Gastroesophageal sphincter (tissue), 4 donors: ENCODE measurements around the gene HYKK. TPM values are rescaled to one million over a fixed set of nuclear protein-coding genes. Genes with fewer than 3 reads are reported as not detected.
"Not testable (repeated sequence)": the region's sequence is repeated elsewhere in the genome, so short reads cannot be mapped to it uniquely, and the experiment has no call there.

Experiments used
- ATAC-seq: fragments of 150-250 bp; one replicate; pipeline ENCODE4 v1.9.1; 2016; ENCODE audit warnings: mild to moderate bottlenecking, moderate library complexity
- H3K27ac ChIP-seq, 4 donors: fragments of 200-600 bp; sonication (generic) in 3 of 4; 1 replicate in 3 of 4; 2 replicates in 1 of 4; pipeline ENCODE4 v1.5.1; 2016 to 2019
- H3K27me3 ChIP-seq: fragments of 200-600 bp; sonication (generic); one replicate; pipeline ENCODE4 v1.5.1; 2019
- H3K36me3 ChIP-seq, 2 donors: fragments of 200-600 bp; sonication (generic); one replicate each; pipeline ENCODE4 v1.5.1; 2019; ENCODE audit warnings: control low read depth in 1 of 2
- H3K4me1 ChIP-seq, 3 donors: fragments of 200-600 bp; sonication (generic); 1 replicate in 2 of 3; 2 replicates in 1 of 3; pipeline ENCODE4 v1.5.1; 2016 to 2019; ENCODE audit warnings: control low read depth in 2 of 3
- H3K4me3 ChIP-seq, 2 donors: fragments of 200-600 bp; sonication (generic); one replicate each; pipeline ENCODE4 v1.5.1; 2019; ENCODE audit warnings: mild to moderate bottlenecking in 1 of 2, moderate library complexity in 1 of 2
- H3K9me3 ChIP-seq, 3 donors: fragments of 200-600 bp; sonication (generic); one replicate each; pipeline ENCODE4 v1.5.1; 2017 to 2019; ENCODE audit warnings: control low read depth in 2 of 3
- CTCF ChIP-seq, 4 experiments: fragments of 200-600 bp in 2 of 4; fragments of 450-650 bp in 2 of 4; sonication (generic) in 1 of 4; IDR thresholded peaks; one replicate each; pipeline ENCODE4 v1.5.1; 2017 to 2019; ENCODE audit warnings: antibody characterized with exemption in 4 of 4, mild to moderate bottlenecking in 2 of 4, moderate library complexity in 2 of 4
- EP300 ChIP-seq: sonication (generic); formaldehyde crosslinking; IDR thresholded peaks from one replicate; pipeline ENCODE4 v1.6.1; 2017; ENCODE audit warnings: antibody characterized with exemption, mild to moderate bottlenecking
- POLR2A ChIP-seq, 2 donors: fragments of 450-650 bp; IDR thresholded peaks; one replicate each; pipeline ENCODE4 v1.6.1; 2017; ENCODE audit warnings: antibody characterized with exemption in 2 of 2, mild to moderate bottlenecking in 2 of 2, moderate library complexity in 1 of 2
- POLR2AphosphoS5 ChIP-seq: sonication (generic); formaldehyde crosslinking; IDR thresholded peaks from one replicate; pipeline ENCODE4 v1.6.1; 2017; ENCODE audit warnings: antibody characterized with exemption
- WGBS, 2 donors: methylation state at CpG; one replicate each; pipeline ENCODE4 v1.1.5; 2018; ENCODE audit warnings: low coverage in 1 of 2; 5-methylcytosine and 5-hydroxymethylcytosine counted together
- total RNA-seq, 4 donors: library from RNA; depleted of rRNA; stranded (reverse); fragments of >200 nt; gene quantifications; one replicate each; pipeline ENCODE4 v1.1.0, GENCODE V29; 2016

The HYKK gene
- total RNA-seq, 4 donors from 2014 or later = 4.7 to 13.7 (median 5.7) TPM

GRCh38 chr15:78502641-78503040, 4.7 kb upstream of the HYKK start:
- Histone ChIP-seq H3K27me3 (no peaks in the 10 kb centered on the region), H3K27ac (no peak overlapping the region), H3K4me3 (no peak overlapping the region), H3K4me1 (peaks cover 0 to 6% (median 2%) of the 10 kb centered on the region in 3 donors), H3K36me3 (peaks cover 7 to 33% of the 10 kb centered on the region in 2 donors), H3K9me3 (no peaks in the 10 kb centered on the region)
- ATAC-seq = no peak
- TF ChIP-seq POLR2A (IDR thresholded peaks at IDR 0.05) (no peak), POLR2AphosphoS5 (no peak), CTCF (IDR thresholded peaks at IDR 0.05) (no peak), EP300 (no peak)
- WGBS, 2 donors = 100% methylated on average over 2 of the region's 2 CpGs; no CpG with 5 or more reads in 1 of the 2 donors

GRCh38 chr15:78507831-78508160, 419 bp downstream of the HYKK start:
- Histone ChIP-seq H3K27ac (peak overlapping the region; percentile 25 to 87 (median 84)), H3K4me3 (peak overlapping the region; percentile 62 to 70), H3K9me3 (no peaks in the 10 kb centered on the region), H3K27me3 (no peaks in the 10 kb centered on the region), H3K4me1 (peaks cover 0 to 16% (median 6%) of the 10 kb centered on the region in 3 donors), H3K36me3 (no peaks in the 10 kb centered on the region)
- WGBS, 2 donors = 20% methylated on average over 1 of the region's 13 CpGs; no CpG with 5 or more reads in 1 of the 2 donors
- no peak for TF ChIP-seq EP300
- TF ChIP-seq POLR2A (IDR thresholded peaks at IDR 0.05) = no peak
- no peak for TF ChIP-seq CTCF (IDR thresholded peaks at IDR 0.05)
- TF ChIP-seq POLR2AphosphoS5 = no peak
- no peak for ATAC-seq

- no peaks in the 10 kb centered on the region for H3K36me3 ChIP-seq
- TF ChIP-seq POLR2AphosphoS5 = no peak
- no peak for TF ChIP-seq CTCF (IDR thresholded peaks at IDR 0.05)
- no peak for TF ChIP-seq POLR2A (IDR thresholded peaks at IDR 0.05)
- no peak for TF ChIP-seq EP300
- no peaks in the 10 kb centered on the region for H3K9me3 ChIP-seq
- no peaks in the 10 kb centered on the region for H3K27me3 ChIP-seq
- peak overlapping the region in 1 of 4 donors; percentile 83 for H3K27ac ChIP-seq
- H3K4me1 ChIP-seq = peaks cover 0 to 16% (median 6%) of the 10 kb centered on the region in 3 donors
- H3K4me3 ChIP-seq = peak overlapping the region; percentile 62 to 70
- WGBS, 2 donors = 25 to 30% methylated on average over 5 to 6 of the region's 6 CpGs
- no peak for ATAC-seq
Observed at GRCh38 chr15:78508272-78508671, 895 bp downstream of the HYKK start.

GRCh38 chr15:78509726-78510312, 2.4 kb downstream of the HYKK start:
- H3K4me1 ChIP-seq = peaks cover 0 to 16% (median 6%) of the 10 kb centered on the region in 3 donors
- H3K9me3 ChIP-seq = no peaks in the 10 kb centered on the region
- H3K27ac ChIP-seq = no peak overlapping the region
- no peaks in the 10 kb centered on the region for H3K27me3 ChIP-seq
- ATAC-seq = no peak
- no peak overlapping the region for H3K4me3 ChIP-seq
- H3K36me3 ChIP-seq = peaks cover 0 to 6% of the 10 kb centered on the region in 2 donors
- no peak for TF ChIP-seq CTCF (IDR thresholded peaks at IDR 0.05)
- no peak for TF ChIP-seq POLR2AphosphoS5
- no peak for TF ChIP-seq EP300
- TF ChIP-seq POLR2A (IDR thresholded peaks at IDR 0.05) = no peak
- WGBS, 2 donors = 68 to 77% methylated on average over 3 of the region's 6 CpGs

- H3K36me3 ChIP-seq = peaks cover 0 to 49% of the 10 kb centered on the region in 2 donors
- ATAC-seq, H3K4me1 ChIP-seq, H3K27ac ChIP-seq, H3K9me3 ChIP-seq, H3K27me3 ChIP-seq, H3K4me3 ChIP-seq: not testable (repeated sequence)
- WGBS, 2 donors = 100% methylated on average over 1 of the region's 3 CpGs
Observed at GRCh38 chr15:78520035-78520434, 12.7 kb downstream of the HYKK start.
